ENCODE measurements around the gene CTTNBP2. TPM values are rescaled to one million over a fixed set of nuclear protein-coding genes. Genes with fewer than 3 reads are reported as not detected.

The CTTNBP2 gene
- total and polyA plus RNA-seq, 7 donors = 0.60 to 11.1 (median 4.9) TPM

DNA sequence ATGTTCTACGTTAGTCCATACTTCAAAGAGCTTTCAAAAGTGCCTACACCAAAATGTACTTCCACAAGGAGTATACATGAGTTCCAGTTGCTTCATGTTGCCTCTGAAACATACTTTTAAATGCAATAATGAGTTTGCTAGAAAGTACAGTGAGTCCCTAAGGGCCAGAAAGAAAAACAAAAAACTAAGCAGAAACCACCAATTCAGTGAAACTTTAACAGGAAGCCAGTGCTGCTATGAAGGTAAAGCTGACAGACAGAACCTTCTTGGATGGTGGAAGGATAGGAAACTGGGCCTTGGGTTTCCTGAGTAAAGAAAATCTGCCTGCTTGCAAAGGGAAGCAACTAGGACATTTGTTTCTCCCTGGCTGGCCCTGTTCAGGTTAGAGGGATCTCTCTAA is 104.2 kb downstream of the CTTNBP2 start:
- TF ChIP-seq CTCF (IDR thresholded peaks at IDR 0.05) (no peak), POLR2AphosphoS5 (IDR thresholded peaks at IDR 0.05) (no peak), EP300 (IDR thresholded peaks at IDR 0.05) (no peak)
- no peak for DNase-seq
- Histone ChIP-seq H3K27me3 (no peaks in the 10 kb centered on the region), H3K27ac (no peak overlapping the region), H3K36me3 (peaks cover 0 to 8% (median 0%) of the 10 kb centered on the region in 4 donors), H3K4me1 (no peaks in the 10 kb centered on the region), H3K4me3 (no peak overlapping the region), H3K9me3 (no peaks in the 10 kb centered on the region)
- WGBS, 2 donors = 90 to 100% methylated on average over 1 of the region's 1 CpG
- intact Hi-C loops (cut with DNase I) = no loop called here

- Histone ChIP-seq H3K4me3 (no peak overlapping the region), H3K27ac (no peak overlapping the region), H3K9me3 (no peaks in the 10 kb centered on the region), H3K36me3 (peaks cover 0 to 8% (median 0%) of the 10 kb centered on the region in 4 donors), H3K27me3 (no peaks in the 10 kb centered on the region), H3K4me1 (no peaks in the 10 kb centered on the region)
- intact Hi-C loops (cut with DNase I) = no loop called here
- DNase-seq = no peak
- TF ChIP-seq EP300 (IDR thresholded peaks at IDR 0.05) (no peak), CTCF (IDR thresholded peaks at IDR 0.05) (no peak), POLR2A (IDR thresholded peaks at IDR 0.05) (no peak), POLR2AphosphoS5 (IDR thresholded peaks at IDR 0.05) (no peak)
These were observed 105.3 kb downstream of the CTTNBP2 start for GRCh38 chr7:117767951-117768350.

GRCh38 chr7:117766913-117767312 is 106.3 kb downstream of the CTTNBP2 start:
- Histone ChIP-seq H3K9me3 (no peaks in the 10 kb centered on the region), H3K4me3 (no peak overlapping the region), H3K27me3 (no peaks in the 10 kb centered on the region), H3K4me1 (no peaks in the 10 kb centered on the region), H3K36me3 (peaks cover 0 to 8% (median 0%) of the 10 kb centered on the region in 4 donors), H3K27ac (no peak overlapping the region)
- TF ChIP-seq EP300 (IDR thresholded peaks at IDR 0.05) = no peak
- no peak for TF ChIP-seq CTCF (IDR thresholded peaks at IDR 0.05)
- TF ChIP-seq POLR2AphosphoS5 (IDR thresholded peaks at IDR 0.05) = no peak
- no peak for TF ChIP-seq POLR2A (IDR thresholded peaks at IDR 0.05)
- 77 to 84% methylated on average over 2 of the region's 2 CpGs for WGBS, 2 donors
- no peak for DNase-seq
- intact Hi-C loops (cut with DNase I) = no loop called here

DNA sequence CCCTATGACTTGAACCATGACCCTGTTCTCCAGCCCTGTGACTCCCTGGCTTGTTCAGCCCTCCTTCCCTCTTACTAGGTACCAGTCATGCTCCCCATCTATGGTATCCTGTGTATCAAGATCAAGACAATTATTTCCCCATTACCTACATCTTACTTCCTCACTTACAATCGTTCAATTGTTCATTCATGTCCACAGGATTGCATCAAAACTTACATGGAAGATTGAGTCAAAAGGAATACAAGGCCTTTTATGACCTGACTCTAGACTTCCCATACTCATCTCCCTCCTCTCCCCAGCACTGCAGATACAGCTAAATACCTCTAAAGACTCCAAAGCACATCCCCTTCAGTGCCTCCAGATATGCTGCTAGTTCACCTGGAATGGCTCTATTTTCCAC is 109.2 kb downstream of the CTTNBP2 start:
- Histone ChIP-seq H3K9me3 (no peaks in the 10 kb centered on the region), H3K27ac (no peak overlapping the region), H3K4me1 (no peaks in the 10 kb centered on the region), H3K36me3 (peaks cover 0 to 6% (median 0%) of the 10 kb centered on the region in 4 donors), H3K27me3 (no peaks in the 10 kb centered on the region), H3K4me3 (no peak overlapping the region)
- TF ChIP-seq CTCF (IDR thresholded peaks at IDR 0.05) (no peak), POLR2AphosphoS5 (IDR thresholded peaks at IDR 0.05) (no peak), EP300 (IDR thresholded peaks at IDR 0.05) (no peak)
- no peak for DNase-seq
- intact Hi-C loops (cut with DNase I) = no loop called here
- 65 to 80% methylated on average over 1 of the region's 1 CpG for WGBS, 2 donors

DNA sequence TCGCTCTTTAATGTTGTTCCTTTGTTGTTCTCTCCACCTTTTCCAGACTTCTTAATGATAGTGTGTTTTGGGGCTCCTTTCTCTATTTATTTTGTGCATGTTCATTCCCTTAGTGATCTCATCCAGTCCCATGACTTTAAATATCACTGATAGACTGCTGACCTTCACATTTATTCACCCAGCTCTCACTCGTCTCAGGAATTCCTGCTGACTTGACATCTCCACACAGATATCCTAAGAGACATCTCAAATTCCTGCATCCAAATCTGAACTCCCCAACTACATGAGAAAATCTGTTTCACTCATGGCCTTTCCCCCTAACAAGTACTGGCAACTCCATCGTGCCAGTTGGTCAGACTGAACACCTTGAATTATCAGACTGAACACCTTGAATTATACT is 111.2 kb downstream of the CTTNBP2 start:
- TF ChIP-seq POLR2AphosphoS5 (IDR thresholded peaks at IDR 0.05) = no peak
- no peak for TF ChIP-seq EP300 (IDR thresholded peaks at IDR 0.05)
- TF ChIP-seq CTCF (IDR thresholded peaks at IDR 0.05) = no peak
- no peak for TF ChIP-seq POLR2A (IDR thresholded peaks at IDR 0.05)
- Histone ChIP-seq H3K36me3 (peaks cover 0 to 6% (median 0%) of the 10 kb centered on the region in 4 donors), H3K4me3 (no peak overlapping the region), H3K27ac (no peak overlapping the region), H3K9me3 (no peaks in the 10 kb centered on the region), H3K4me1 (no peaks in the 10 kb centered on the region), H3K27me3 (no peaks in the 10 kb centered on the region)
- no peak for DNase-seq
- intact Hi-C loops (cut with DNase I) = no loop called here
- 90 to 94% methylated on average over 3 of the region's 3 CpGs for WGBS, 2 donors
